CD4-positive, alpha-beta T cell treated with Interferon gamma for 1 hour (primary cell): ENCODE data around the gene HMCN2.

Source experiments
- DNase-seq: peaks from one replicate; pipeline ENCODE4 v3.0.0-alpha.2; 2020

The HMCN2 gene

GRCh38 chr9:130292106-130292505 is 26.5 kb downstream of the HMCN2 start:
- no peak for DNase-seq

DNA sequence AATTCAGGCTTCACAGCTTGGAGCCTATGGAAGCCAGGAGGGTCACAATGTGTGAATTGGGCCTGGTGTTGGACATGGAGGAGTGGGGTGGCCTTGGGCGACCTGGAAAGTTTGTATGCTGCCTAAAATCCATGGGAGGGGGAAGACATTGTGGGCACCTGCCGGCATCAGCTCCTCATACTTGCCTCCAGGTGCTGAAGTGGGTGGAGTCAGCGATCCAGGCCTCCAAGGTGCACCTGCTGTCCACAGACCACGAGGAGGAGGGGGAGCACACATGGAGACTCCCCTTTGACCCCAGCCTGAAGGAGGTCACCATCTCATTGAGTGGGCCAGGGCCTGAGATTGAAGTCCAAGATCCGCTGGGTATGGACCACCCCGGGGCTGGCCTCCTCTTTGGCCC is 29.1 kb downstream of the HMCN2 start:
- DNase-seq = no peak

DNA sequence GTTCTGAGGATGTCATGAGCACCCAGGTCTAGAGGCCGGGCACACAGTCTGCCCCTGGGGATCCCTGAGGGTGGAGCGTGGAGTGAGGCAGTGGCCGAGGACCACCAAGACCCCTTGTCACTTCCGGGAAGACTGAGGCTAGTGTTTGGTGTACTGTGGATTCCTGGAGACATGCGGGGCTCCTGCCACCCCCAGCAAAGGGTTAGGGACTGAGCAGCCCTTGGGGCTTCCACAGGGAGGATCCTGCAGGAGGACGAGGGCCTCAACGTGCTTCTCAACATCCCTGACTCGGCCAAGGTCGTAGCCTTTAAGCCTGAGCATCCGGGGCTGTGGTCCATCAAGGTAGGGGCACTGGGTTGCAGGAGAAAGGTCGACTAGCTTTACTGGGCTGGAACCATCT is 29.9 kb downstream of the HMCN2 start:
- no peak for DNase-seq

DNA sequence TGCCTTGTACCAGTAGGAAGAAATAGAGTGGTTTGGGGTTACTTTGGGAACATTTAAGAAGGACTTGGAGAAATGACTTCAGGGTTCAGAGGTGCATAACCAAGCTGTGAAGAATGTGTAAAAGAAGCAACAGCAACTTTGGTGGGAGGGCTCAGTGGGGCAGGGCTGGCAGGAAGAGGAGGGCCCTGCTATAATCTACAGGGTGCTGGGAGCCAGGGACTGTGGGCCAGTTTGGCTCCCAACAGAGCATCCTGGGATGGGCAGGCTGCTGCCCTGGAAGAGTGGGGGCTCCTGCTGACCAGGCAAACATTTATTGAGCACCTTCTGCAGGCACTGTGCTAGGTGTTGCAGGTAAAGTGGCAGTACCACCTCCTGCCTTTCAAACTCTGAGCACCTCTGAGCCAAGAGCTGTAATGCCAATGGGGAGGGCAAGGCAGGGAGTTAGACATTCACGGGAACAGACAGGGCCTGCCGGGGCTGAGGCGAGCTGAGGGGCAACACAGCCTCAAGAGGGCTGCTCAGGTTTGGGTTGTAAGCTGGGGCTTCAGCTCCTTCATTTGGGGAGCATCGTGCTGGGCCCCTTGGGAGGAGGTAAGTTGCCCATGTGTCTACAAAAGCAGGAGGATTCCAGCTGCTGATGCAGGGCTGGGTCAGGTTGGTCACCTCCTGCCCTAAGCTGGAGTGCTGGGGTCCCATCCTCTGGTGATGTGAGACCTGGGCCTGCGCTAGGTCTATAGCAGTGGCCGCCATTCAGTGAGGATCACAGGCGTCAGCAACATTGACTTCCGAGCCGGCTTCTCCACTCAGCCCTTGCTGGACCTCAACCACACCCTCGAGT is 30.6 kb downstream of the HMCN2 start:
- DNase-seq = no peak

DNA sequence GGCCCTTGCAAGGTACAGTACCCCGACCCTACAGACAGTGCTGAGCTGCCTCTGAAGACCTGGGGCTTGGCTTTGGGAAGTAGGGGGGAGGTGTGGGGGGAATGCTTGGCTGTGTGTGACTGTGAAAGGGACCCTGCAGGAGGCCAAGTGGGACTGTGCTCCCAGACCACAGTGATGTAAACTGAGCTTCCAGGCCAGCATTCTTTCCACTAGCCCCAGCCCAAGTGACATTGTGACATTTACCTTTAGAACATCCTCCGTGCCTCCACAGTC is 31.2 kb downstream of the HMCN2 start:
- no peak for DNase-seq

GRCh38 chr9:130297371-130297770 is 31.8 kb downstream of the HMCN2 start:
- DNase-seq = no peak

- no peak for DNase-seq
Measured at GRCh38 chr9:130298662-130299279, 33.2 kb downstream of the HMCN2 start.

- no peak for DNase-seq
Measured at GRCh38 chr9:130299785-130300615, 34.4 kb downstream of the HMCN2 start.

DNA sequence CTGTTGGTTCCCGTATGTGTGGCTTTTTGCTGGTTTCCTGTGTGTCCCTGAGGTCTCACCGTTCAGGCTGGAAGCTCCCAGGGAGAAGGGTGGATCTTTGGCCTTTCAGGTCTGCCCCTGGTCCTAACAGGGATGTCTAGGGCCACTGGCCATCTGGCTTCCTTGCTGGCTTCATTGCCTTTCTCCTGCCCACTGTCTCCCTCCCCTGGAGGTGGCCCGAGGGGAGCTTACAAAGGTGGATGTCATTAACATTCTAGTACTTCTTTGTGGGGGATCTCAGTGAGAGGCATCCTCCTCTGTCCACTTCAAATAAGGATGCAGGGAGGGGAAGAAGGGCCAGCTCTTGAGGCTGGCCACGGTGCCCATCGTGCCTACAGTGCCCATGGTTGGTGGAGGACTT is 35.2 kb downstream of the HMCN2 start:
- DNase-seq = no peak

DNA sequence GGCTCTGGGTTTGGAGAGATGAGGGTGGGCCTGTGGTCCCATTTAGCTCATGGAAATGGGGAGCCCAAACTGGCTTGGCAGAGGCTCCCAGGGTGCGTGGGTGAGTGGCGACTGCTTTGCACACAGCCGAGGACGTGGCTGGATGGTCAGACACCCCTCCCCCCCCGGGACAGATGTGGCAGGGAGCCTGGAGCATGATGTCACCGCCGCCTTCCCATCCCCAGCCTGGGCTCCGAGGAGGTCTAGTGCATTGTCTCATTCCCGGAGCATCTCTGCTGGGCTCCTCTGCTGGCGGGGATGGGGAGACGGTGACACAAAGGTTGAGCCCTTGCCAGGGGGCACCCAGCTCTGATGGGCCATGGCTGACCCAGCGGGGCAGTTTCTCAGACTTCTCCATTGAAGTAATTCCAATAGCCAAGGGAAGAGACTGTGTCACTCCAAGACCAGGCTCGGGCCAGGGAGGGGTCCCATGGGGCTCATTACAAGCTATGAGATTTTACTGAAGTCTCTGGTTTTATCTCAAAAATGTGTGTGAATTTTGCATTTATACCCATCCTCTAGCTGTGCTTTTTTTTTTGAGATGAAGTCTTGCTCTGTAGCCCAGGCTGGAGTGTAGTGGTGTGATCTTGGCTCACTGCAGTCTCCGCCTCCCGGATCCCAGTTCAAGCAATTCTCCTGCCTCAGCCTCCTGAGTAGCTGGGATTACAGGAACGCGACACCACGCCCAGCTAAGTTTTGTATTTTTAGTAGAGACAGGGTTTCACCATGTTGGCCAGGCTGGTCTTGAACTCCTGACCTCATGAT is 36.1 kb downstream of the HMCN2 start:
- no peak for DNase-seq

- DNase-seq = no peak
Measured at GRCh38 chr9:130302785-130303612, 37.4 kb downstream of the HMCN2 start.

DNA sequence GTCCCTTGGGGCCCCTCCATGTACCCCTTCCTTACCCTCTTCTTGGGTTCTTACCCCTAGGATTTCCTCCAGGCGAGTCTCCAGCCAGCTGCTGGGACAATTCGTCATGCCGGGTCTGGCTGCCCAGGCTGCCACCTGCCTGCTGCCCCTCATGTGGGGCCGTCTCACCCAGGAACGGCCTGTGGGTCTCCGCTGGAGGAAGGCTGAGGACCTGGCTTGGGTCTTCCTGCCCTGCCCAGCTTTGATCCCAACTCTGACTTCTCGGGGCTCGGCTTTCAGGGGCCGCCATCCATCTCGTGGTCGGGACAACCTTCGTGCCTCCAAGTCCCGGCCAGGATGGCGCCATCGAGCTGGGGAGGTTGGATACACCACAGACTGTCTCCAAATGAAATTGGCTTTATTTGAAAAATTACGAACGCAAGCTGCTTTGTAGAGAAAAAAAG is 38.1 kb downstream of the HMCN2 start:
- no peak for DNase-seq

DNA sequence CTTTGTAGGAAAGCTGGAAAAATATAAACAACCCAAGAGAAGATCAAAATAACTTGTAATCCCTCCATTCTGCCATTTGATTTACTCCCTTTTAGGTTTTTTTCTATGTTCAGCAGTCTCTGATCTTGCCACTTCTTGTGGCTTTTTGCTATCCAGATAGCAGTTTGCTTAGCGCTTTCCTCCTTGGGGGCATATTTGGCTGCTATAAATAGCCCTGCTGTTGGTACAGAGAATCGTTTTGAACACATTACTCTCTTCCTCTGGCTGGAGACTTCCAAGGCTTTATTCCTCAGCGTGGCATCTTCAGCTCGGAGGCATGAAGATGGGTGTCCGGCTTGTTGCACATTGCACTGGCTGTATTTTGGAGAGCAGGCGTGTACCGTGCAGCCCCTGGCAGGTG is 38.6 kb downstream of the HMCN2 start:
- no peak for DNase-seq

GRCh38 chr9:130304643-130305042 is 39.1 kb downstream of the HMCN2 start:
- no peak for DNase-seq

- DNase-seq = no peak
Measured at GRCh38 chr9:130305381-130305780, 39.8 kb downstream of the HMCN2 start.

- DNase-seq = no peak
Measured at GRCh38 chr9:130306823-130307666, 41.5 kb downstream of the HMCN2 start.

DNA sequence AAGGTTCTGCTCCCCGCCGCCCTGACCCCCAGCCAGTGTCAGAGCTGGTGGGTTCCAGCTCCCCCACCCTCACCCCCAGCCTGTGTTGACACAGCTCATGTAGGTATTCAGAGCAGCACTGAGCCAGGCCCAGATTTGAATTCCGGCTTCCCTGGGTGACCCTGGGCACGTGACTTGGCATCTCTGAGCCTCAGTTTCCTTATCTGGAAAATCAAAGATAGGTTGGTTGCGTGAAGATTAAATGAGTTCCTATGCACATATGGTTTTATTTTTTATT is 42.0 kb downstream of the HMCN2 start:
- no peak for DNase-seq

GRCh38 chr9:130308081-130308571 is 42.6 kb downstream of the HMCN2 start:
- no peak for DNase-seq

DNA sequence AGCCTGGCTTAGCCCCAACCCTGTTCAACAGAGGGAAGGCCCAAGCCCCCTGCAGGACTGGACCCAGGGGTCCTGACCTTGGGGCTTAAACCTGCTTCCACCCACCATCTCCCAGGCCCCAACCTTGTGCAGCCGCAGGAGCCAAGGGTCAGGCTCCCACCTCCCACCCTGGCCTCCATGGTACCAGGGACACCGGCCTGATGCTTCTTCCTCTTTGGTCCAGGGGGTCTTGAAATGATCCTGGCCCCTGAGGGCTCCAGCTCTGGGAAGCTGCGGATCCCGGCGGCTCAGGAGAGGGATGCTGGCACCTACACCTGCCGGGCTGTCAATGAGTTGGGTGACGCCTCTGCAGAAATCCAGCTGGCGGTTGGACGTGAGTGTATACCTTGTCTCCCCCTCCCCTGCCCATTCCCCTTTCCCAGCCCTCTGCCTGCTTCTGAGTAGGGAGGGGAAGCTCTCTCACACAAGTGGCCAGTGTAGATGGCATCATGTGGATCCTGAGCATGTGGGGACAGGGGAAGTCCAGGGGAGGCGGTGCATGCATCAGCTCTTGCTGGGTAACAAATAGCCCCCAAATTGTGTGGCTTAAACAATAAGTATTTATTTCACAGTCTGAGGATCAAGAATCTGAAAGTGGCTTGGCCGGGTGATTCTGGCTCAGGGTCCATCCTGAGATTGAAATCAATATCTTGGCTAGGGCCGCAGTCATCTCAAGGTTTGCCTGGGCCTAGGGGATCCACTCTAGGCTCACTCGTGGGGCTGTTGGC is 44.3 kb downstream of the HMCN2 start:
- DNase-seq = no peak

- DNase-seq = no peak
Measured at GRCh38 chr9:130310456-130310855, 44.9 kb downstream of the HMCN2 start.
